ENCODE data around the gene TP63. TPM values are rescaled to one million over a fixed set of nuclear protein-coding genes. Genes with fewer than 3 reads are reported as not detected.
A peak's percentile ranks its signal among the peaks of the same experiment; 100 is the strongest.

The TP63 gene
- total RNA-seq, 1 donor, result 1.8 TPM

- no peaks in the 10 kb centered on the region for H3K79me2 ChIP-seq (ENCODE audit: insufficient read depth, low read length)
- no peak for DNase-seq (ENCODE audit: insufficient read length, low spot score, missing footprints)
- H3K4me3 ChIP-seq (ENCODE audit: insufficient read depth, low read length), result no peak overlapping the region
- TF ChIP-seq CTCF (IDR thresholded peaks at IDR 0.05; ENCODE audit: extremely low read depth, low read depth, low read length), result no peak
- no peaks in the 10 kb centered on the region for H3K36me3 ChIP-seq (ENCODE audit: insufficient read depth, low read length)
- H2AFZ ChIP-seq (ENCODE audit: low read length), result no peak overlapping the region
- H3K4me1 ChIP-seq (ENCODE audit: insufficient read depth, low read length), result no peaks in the 10 kb centered on the region
- H3K4me2 ChIP-seq (ENCODE audit: insufficient read depth, low read length), result no peak overlapping the region
- no peaks in the 10 kb centered on the region for H4K20me1 ChIP-seq (ENCODE audit: insufficient read depth, low read length)
- H3K27me3 ChIP-seq (ENCODE audit: insufficient read depth, low read length), result no peaks in the 10 kb centered on the region
- H3K9me3 ChIP-seq (ENCODE audit: low read depth, low read length), result no peaks in the 10 kb centered on the region
- no peak overlapping the region for H3K27ac ChIP-seq (ENCODE audit: low read depth, low read length)
Measured at GRCh38 chr3:189754356-189754755, 123.2 kb downstream of the TP63 start.

- Histone ChIP-seq H3K4me2 (ENCODE audit: insufficient read depth, low read length) (no peak overlapping the region), H4K20me1 (ENCODE audit: insufficient read depth, low read length) (no peaks in the 10 kb centered on the region), H3K36me3 (ENCODE audit: insufficient read depth, low read length) (no peaks in the 10 kb centered on the region), H3K9me3 (ENCODE audit: low read depth, low read length) (no peaks in the 10 kb centered on the region), H2AFZ (ENCODE audit: low read length) (no peak overlapping the region), H3K4me3 (ENCODE audit: insufficient read depth, low read length) (no peak overlapping the region), H3K4me1 (ENCODE audit: insufficient read depth, low read length) (no peaks in the 10 kb centered on the region), H3K27me3 (ENCODE audit: insufficient read depth, low read length) (no peaks in the 10 kb centered on the region), H3K79me2 (ENCODE audit: insufficient read depth, low read length) (no peaks in the 10 kb centered on the region), H3K27ac (ENCODE audit: low read depth, low read length) (no peak overlapping the region)
- TF ChIP-seq CTCF (IDR thresholded peaks at IDR 0.05; ENCODE audit: extremely low read depth, low read depth, low read length), result no peak
- DNase-seq (ENCODE audit: insufficient read length, low spot score, missing footprints), result no peak
Measured at GRCh38 chr3:189756582-189757078, 125.4 kb downstream of the TP63 start.

- Histone ChIP-seq H3K27me3 (ENCODE audit: insufficient read depth, low read length) (no peaks in the 10 kb centered on the region), H3K4me1 (ENCODE audit: insufficient read depth, low read length) (no peaks in the 10 kb centered on the region), H3K4me3 (ENCODE audit: insufficient read depth, low read length) (no peak overlapping the region), H3K9me3 (ENCODE audit: low read depth, low read length) (no peaks in the 10 kb centered on the region), H3K36me3 (ENCODE audit: insufficient read depth, low read length) (no peaks in the 10 kb centered on the region), H4K20me1 (ENCODE audit: insufficient read depth, low read length) (no peaks in the 10 kb centered on the region), H3K79me2 (ENCODE audit: insufficient read depth, low read length) (no peaks in the 10 kb centered on the region), H2AFZ (ENCODE audit: low read length) (no peak overlapping the region), H3K27ac (ENCODE audit: low read depth, low read length) (no peak overlapping the region), H3K4me2 (ENCODE audit: insufficient read depth, low read length) (no peak overlapping the region)
- DNase-seq (ENCODE audit: insufficient read length, low spot score, missing footprints), result no peak
- no peak for TF ChIP-seq CTCF (IDR thresholded peaks at IDR 0.05; ENCODE audit: extremely low read depth, low read depth, low read length)
Measured at GRCh38 chr3:189758186-189758585, 127.0 kb downstream of the TP63 start.

- peak; percentile 18 for DNase-seq (ENCODE audit: insufficient read length, low spot score, missing footprints)
- TF ChIP-seq CTCF (IDR thresholded peaks at IDR 0.05; ENCODE audit: extremely low read depth, low read depth, low read length), result no peak
- no peaks in the 10 kb centered on the region for H3K79me2 ChIP-seq (ENCODE audit: insufficient read depth, low read length)
- H3K27ac ChIP-seq (ENCODE audit: low read depth, low read length), result no peak overlapping the region
- no peaks in the 10 kb centered on the region for H3K9me3 ChIP-seq (ENCODE audit: low read depth, low read length)
- no peaks in the 10 kb centered on the region for H3K4me1 ChIP-seq (ENCODE audit: insufficient read depth, low read length)
- no peaks in the 10 kb centered on the region for H3K36me3 ChIP-seq (ENCODE audit: insufficient read depth, low read length)
- H3K4me3 ChIP-seq (ENCODE audit: insufficient read depth, low read length), result no peak overlapping the region
- no peaks in the 10 kb centered on the region for H3K27me3 ChIP-seq (ENCODE audit: insufficient read depth, low read length)
- H3K4me2 ChIP-seq (ENCODE audit: insufficient read depth, low read length), result no peak overlapping the region
- no peaks in the 10 kb centered on the region for H4K20me1 ChIP-seq (ENCODE audit: insufficient read depth, low read length)
- H2AFZ ChIP-seq (ENCODE audit: low read length), result peak overlapping the region; percentile 7
Measured at GRCh38 chr3:189766416-189766815, 135.2 kb downstream of the TP63 start.

Data from osteoblast (primary cell).